IPS DF 4.7 (cell line): ENCODE measurements around the gene DOK6.

Experiments used
- DNase-seq: peaks from one replicate; pipeline ENCODE4 v3.0.0-alpha.2; 2013; ENCODE audit warnings: low spot score; ENCODE audit errors: extremely low read depth

DOK6 gene

GRCh38 chr18:69897397-69898108, 496.9 kb downstream of the DOK6 start:
- no peak for DNase-seq

GRCh38 chr18:69898241-69898861, 497.7 kb downstream of the DOK6 start:
- no peak for DNase-seq
